ENCODE results near the gene CNOT10.

Gene CNOT10

DNA sequence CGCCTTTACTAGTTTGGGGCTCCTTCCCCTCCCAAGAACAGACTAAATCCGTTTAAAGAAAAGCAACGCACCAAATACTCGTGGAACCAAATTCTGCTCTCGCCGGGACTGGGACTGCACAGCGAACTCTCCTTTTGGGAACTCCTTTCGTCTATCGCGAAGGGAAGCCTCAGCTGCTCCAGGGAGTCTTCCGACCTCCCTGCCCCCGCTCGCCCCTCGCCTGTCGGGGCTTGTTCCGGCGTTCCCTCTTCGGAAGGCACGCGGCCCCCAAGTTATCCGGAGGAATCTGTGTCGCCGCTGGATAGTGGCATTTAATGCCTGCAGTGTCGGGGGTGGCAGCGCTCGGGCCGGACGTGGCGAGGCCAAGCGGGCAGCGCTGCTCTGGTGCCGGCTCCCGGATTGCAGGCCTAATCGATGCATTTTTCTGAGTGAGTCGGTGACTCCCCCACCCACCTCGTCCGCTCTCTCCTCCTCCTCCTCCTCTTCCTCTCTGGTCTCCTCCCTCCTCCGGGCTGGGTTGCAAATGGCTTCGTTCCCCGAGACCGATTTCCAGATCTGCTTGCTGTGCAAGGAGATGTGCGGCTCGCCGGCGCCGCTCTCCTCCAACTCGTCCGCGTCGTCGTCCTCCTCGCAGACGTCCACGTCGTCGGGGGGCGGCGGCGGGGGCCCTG is 132.7 kb downstream of the CNOT10 start, which contains the start of gene TRIM71:
Gene TRIM71 (plus strand): TSS at position 440 of the 671 bp plus-strand sequence. CDS start 84 bp downstream, at position 524.
- DNase-seq (ENCODE audit: low spot score), result no peak

GRCh38 chr3:32818229-32818969 is 133.4 kb downstream of the CNOT10 start:
- no peak for DNase-seq (ENCODE audit: low spot score)

DNA sequence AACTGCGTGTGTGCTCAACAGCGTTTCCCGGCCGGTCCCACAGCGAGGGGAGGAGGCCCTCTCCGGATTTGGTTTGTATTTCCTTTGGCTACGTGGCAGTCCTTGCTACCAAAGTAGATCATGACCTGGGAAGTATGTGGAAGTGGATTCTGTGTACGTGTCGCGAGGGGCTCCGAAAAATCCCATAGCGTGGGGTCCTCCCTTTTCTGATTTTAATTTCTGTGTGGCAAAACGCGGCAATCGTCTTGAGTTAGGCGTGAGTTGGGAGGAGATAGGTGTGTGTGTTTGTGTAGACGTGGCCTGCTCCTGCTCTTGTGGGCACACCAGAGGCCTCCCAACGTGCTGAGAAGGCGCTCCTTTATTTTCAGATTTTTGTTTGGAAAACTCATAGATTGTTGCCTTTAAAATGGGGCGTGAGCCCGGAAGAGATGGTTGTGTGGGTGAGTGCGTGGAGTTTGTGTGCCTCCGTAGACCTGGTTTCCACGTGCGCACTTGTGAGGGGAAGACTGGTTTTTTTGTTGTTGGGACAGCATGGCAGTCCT is 134.1 kb downstream of the CNOT10 start:
- no peak for DNase-seq (ENCODE audit: low spot score)

- DNase-seq (ENCODE audit: low spot score), result no peak
Observed at GRCh38 chr3:32819551-32820348, 134.8 kb downstream of the CNOT10 start.

GRCh38 chr3:32820430-32820829 is 135.4 kb downstream of the CNOT10 start:
- no peak for DNase-seq (ENCODE audit: low spot score)

DNA sequence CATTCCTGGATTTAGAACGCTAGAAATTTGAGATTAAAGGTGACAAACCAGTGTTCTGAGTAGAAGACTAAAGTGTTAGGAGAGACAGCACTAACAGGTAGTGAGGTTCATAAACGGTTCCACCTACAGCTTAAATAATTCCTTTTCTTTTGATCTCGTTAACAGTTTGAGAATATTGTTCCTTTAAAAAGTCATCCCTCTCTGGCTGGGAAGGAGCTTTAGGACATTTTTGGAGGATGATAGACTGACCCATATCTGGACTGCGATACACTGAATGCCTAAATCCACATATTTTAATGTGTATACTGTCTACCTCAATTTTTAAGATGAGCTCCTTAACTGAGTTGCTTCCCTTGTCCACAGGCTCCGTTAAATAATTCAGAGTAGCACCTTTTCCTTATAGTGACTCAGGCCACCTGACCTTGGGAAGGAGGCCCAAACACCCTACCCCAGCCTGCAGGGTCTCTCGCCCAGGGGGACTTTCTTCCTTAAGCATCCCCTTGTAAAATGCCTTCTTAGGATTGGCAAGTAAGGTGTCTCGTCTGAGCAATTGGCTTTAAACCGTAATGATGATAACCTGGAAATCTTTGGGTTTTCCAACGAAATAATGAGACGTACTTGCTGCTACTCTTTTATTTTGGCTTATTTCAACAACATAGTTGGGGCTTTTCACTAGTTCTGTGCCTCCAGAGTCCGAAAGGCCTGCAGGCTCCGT is 136.1 kb downstream of the CNOT10 start:
- DNase-seq (ENCODE audit: low spot score), result no peak

GRCh38 chr3:32821686-32822296 is 136.8 kb downstream of the CNOT10 start:
- DNase-seq (ENCODE audit: low spot score), result no peak

- no peak for DNase-seq (ENCODE audit: low spot score)
Observed at GRCh38 chr3:32822609-32823498, 137.9 kb downstream of the CNOT10 start.
